Panc1 (cell line): ENCODE data around the gene DDX39B.

Experiments
- POLR2AphosphoS5 ChIP-seq: IDR thresholded peaks from 2 replicates; pipeline ENCODE4 v1.6.1; 2012; ENCODE audit warnings: mild to moderate bottlenecking, low read depth, low read length, moderate library complexity
- SIN3A ChIP-seq: IDR thresholded peaks from 2 replicates; pipeline ENCODE4 v1.6.1; 2012; ENCODE audit warnings: low read depth, mild to moderate bottlenecking, low read length, moderate library complexity, borderline replicate concordance; ENCODE audit not compliant: insufficient read depth
- TF ChIP-seq, protein P1 (sequence below): fragments of 450-650 bp; IDR thresholded peaks from 2 replicates; pipeline ENCODE4 v1.5.1; 2017; ENCODE audit warnings: mild to moderate bottlenecking
- TF ChIP-seq, protein P2 (sequence below), 2 experiments: IDR thresholded peaks; 2 replicates each; pipeline ENCODE4 v1.6.1; 2011 to 2012; ENCODE audit warnings: low read depth in 2 of 2, control low read depth in 1 of 2, low read length in 1 of 2, mild to moderate bottlenecking in 1 of 2, moderate library complexity in 1 of 2; ENCODE audit not compliant: insufficient read depth in 1 of 2

DNA sequence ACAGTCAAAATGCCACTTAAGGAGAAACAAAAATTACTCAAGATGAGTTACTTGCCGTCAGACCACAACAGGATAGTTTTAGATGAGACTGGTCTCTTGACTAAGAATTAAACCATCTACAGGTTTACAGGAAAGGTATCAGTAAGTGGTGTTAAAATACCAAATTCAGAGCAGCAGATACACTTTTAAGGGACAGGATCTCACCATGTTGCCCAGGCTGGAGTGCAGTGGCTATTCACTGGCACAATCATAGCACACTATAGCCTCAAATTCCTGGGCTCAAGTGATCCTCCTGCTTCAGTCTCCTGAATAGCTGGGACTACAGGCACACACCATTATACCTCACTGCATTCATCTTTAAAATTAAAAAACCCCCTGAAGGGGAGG, 8.4 kb downstream of the DDX39B start:
- TF ChIP-seq, protein P1, sequence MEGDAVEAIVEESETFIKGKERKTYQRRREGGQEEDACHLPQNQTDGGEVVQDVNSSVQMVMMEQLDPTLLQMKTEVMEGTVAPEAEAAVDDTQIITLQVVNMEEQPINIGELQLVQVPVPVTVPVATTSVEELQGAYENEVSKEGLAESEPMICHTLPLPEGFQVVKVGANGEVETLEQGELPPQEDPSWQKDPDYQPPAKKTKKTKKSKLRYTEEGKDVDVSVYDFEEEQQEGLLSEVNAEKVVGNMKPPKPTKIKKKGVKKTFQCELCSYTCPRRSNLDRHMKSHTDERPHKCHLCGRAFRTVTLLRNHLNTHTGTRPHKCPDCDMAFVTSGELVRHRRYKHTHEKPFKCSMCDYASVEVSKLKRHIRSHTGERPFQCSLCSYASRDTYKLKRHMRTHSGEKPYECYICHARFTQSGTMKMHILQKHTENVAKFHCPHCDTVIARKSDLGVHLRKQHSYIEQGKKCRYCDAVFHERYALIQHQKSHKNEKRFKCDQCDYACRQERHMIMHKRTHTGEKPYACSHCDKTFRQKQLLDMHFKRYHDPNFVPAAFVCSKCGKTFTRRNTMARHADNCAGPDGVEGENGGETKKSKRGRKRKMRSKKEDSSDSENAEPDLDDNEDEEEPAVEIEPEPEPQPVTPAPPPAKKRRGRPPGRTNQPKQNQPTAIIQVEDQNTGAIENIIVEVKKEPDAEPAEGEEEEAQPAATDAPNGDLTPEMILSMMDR = no peak
- no peak for TF ChIP-seq POLR2AphosphoS5
- TF ChIP-seq SIN3A = no peak
- TF ChIP-seq, protein P2, sequence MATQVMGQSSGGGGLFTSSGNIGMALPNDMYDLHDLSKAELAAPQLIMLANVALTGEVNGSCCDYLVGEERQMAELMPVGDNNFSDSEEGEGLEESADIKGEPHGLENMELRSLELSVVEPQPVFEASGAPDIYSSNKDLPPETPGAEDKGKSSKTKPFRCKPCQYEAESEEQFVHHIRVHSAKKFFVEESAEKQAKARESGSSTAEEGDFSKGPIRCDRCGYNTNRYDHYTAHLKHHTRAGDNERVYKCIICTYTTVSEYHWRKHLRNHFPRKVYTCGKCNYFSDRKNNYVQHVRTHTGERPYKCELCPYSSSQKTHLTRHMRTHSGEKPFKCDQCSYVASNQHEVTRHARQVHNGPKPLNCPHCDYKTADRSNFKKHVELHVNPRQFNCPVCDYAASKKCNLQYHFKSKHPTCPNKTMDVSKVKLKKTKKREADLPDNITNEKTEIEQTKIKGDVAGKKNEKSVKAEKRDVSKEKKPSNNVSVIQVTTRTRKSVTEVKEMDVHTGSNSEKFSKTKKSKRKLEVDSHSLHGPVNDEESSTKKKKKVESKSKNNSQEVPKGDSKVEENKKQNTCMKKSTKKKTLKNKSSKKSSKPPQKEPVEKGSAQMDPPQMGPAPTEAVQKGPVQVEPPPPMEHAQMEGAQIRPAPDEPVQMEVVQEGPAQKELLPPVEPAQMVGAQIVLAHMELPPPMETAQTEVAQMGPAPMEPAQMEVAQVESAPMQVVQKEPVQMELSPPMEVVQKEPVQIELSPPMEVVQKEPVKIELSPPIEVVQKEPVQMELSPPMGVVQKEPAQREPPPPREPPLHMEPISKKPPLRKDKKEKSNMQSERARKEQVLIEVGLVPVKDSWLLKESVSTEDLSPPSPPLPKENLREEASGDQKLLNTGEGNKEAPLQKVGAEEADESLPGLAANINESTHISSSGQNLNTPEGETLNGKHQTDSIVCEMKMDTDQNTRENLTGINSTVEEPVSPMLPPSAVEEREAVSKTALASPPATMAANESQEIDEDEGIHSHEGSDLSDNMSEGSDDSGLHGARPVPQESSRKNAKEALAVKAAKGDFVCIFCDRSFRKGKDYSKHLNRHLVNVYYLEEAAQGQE (IDR thresholded peaks at IDR 0.05; ENCODE audit: insufficient read depth in 1 of 2, low read depth in 2 of 2, low read length in 1 of 2) = no peak
